AG10803 (cell line): ENCODE results near the gene MISP.

ENCODE experiments used
- DNase-seq: peaks from one replicate; pipeline ENCODE4 v3.0.0; 2010; ENCODE audit warnings: low read depth
- H3K4me3 ChIP-seq: 2 replicates; pipeline ENCODE4 v1.5.1; 2011; ENCODE audit warnings: mild to moderate bottlenecking, low read length, control low read depth
- CTCF ChIP-seq: conservative IDR thresholded peaks from 2 replicates; pipeline ENCODE4 v1.5.1; 2011; ENCODE audit warnings: mild to moderate bottlenecking, low read length, control low read depth, inconsistent platforms

MISP gene

GRCh38 chr19:795691-796581, 45.0 kb downstream of the MISP start:
- peak overlapping the region; percentile 67 for H3K4me3 ChIP-seq
- TF ChIP-seq CTCF, result no peak
- no peak for DNase-seq

GRCh38 chr19:796692-797527, 46.0 kb downstream of the MISP start, which contains the start of gene PTBP1:
TSS of gene PTBP1 (plus strand) at chr19:797452. CDS start at chr19:797498, 46 bp downstream.
- peak; percentile 100 for DNase-seq
- peak within 1 kb of the TSS; percentile 84 for H3K4me3 ChIP-seq
- no peak; the same call in 1 of the 2 replicates for TF ChIP-seq CTCF

- H3K4me3 ChIP-seq, result peak overlapping the region; percentile 84
- no peak for TF ChIP-seq CTCF
- DNase-seq, result peak; percentile 87
Measured at GRCh38 chr19:797528-798414, 46.9 kb downstream of the MISP start.

GRCh38 chr19:798415-799075, 47.6 kb downstream of the MISP start:
- TF ChIP-seq CTCF, result no peak
- no peak for DNase-seq
- peak overlapping the region; percentile 84 for H3K4me3 ChIP-seq

- peak; percentile 51 for TF ChIP-seq CTCF
- peak; percentile 53 for DNase-seq
- peak overlapping the region; percentile 84 for H3K4me3 ChIP-seq
Measured at GRCh38 chr19:799076-799881, 48.4 kb downstream of the MISP start.
